ENCODE data around the gene PPP1R14C. TPM values are rescaled to one million over a fixed set of nuclear protein-coding genes. Genes with fewer than 3 reads are reported as not detected.

PPP1R14C gene
- total and polyA plus RNA-seq, 10 of the 15 experiments (the other 5 are each of a cell fraction or from before 2014, with no cell fraction given), result 0.07 to 1.6 (median 0.13) TPM; not detected in 4

- TF ChIP-seq CEBPZ (IDR thresholded peaks at IDR 0.05; ENCODE audit: low read depth, low read length) (no peak), SIX5 (IDR thresholded peaks at IDR 0.05; ENCODE audit: low read depth, low read length, severe bottlenecking) (no peak)
Observed at GRCh38 chr6:150116200-150116800, 26.5 kb upstream of the PPP1R14C start (continued).

- H2AFZ ChIP-seq (ENCODE audit: control insufficient read depth, low read depth, low read length), result no peak overlapping the region
- DNase-seq (ENCODE audit: low read depth, low spot score), result no peak
- H3K4me3 ChIP-seq, result no peak overlapping the region
- TF ChIP-seq MXI1 (IDR thresholded peaks at IDR 0.05; ENCODE audit: low read depth, low read length), result no peak
- TF ChIP-seq TCF3 (IDR thresholded peaks at IDR 0.05; ENCODE audit: borderline replicate concordance, insufficient read depth, low read depth, low read length), result no peak
- TF ChIP-seq ZNF207 (IDR thresholded peaks at IDR 0.05; ENCODE audit: borderline replicate concordance), result no peak
- TF ChIP-seq BRCA1 (IDR thresholded peaks at IDR 0.05; ENCODE audit: low read depth, low read length), result no peak
- TF ChIP-seq BCL3 (IDR thresholded peaks at IDR 0.05; ENCODE audit: borderline replicate concordance, insufficient read depth, low read depth, low read length, poor library complexity, severe bottlenecking), result no peak
- RAD21 ChIA-PET (ENCODE audit: unreplicated experiment), result no interaction called here
- H4K20me1 ChIP-seq (ENCODE audit: control insufficient read depth, insufficient read depth), result no peaks in the 10 kb centered on the region
- H3K4me2 ChIP-seq (ENCODE audit: control insufficient read depth, insufficient read depth), result no peak overlapping the region
- POLR2A ChIA-PET, result no interaction called here
- no peaks in the 10 kb centered on the region for H3K4me1 ChIP-seq (ENCODE audit: control insufficient read depth, insufficient read depth, low read length)
- H3K27ac ChIP-seq (ENCODE audit: control insufficient read depth, insufficient read depth), result no peak overlapping the region
- no TSS peak for BruUV-seq (replicated peaks)
- no peaks in the 10 kb centered on the region; the same call in 2 of the 3 replicates for H3K9me3 ChIP-seq (replicated peaks; ENCODE audit: control insufficient read depth, insufficient read depth, low read length)
- in situ Hi-C loops (cut with MboI), result no loop called here
- H3K79me2 ChIP-seq (ENCODE audit: control insufficient read depth, insufficient read depth, low read length), result no peaks in the 10 kb centered on the region
- SMC1A ChIA-PET (ENCODE audit: uncharacterized antibody, unreplicated experiment), result no interaction called here
- H3K36me3 ChIP-seq (ENCODE audit: control insufficient read depth in 2 of 2, insufficient read depth in 2 of 2, low read length in 1 of 2), result no peaks in the 10 kb centered on the region
- intact Hi-C loops (cut with micrococcal nuclease; ENCODE audit: unreplicated experiment), result no loop called here
- H3K27me3 ChIP-seq (replicated peaks in 1 of 2; ENCODE audit: control insufficient read depth in 2 of 2, insufficient read depth in 2 of 2, low read length in 1 of 2), result no peaks in the 10 kb centered on the region
- FAIRE-seq, result no peak
- no peak overlapping the region for H3K9ac ChIP-seq (ENCODE audit: control insufficient read depth, insufficient read depth, low read length)
- CTCF ChIA-PET, result interaction anchor here (0.6 kb wide), 1 partner anchor 186 kb away, joined by 3 read pairs; no protein-coding TSS in a partner anchor
- ATAC-seq, result no peak
- WGBS (ENCODE audit: insufficient coverage, insufficient replicate concordance, low lambda C conversion rate, missing lambda C conversion rate), result 54% methylated on average over 6 of the region's 6 CpGs
Observed at GRCh38 chr6:150118203-150118602, 24.6 kb upstream of the PPP1R14C start.

Measured in GM12878 (cell line).